ENCODE results near the gene VOPP1. TPM values are rescaled to one million over a fixed set of nuclear protein-coding genes. Genes with fewer than 3 reads are reported as not detected.
A peak's percentile ranks its signal among the peaks of the same experiment; 100 is the strongest.
"Not testable (repeated sequence)": the region's sequence is repeated elsewhere in the genome, so short reads cannot be mapped to it uniquely, and the experiment has no call there.

Gene VOPP1
- polyA plus RNA-seq, 1 experiment: 88.4 TPM

DNA sequence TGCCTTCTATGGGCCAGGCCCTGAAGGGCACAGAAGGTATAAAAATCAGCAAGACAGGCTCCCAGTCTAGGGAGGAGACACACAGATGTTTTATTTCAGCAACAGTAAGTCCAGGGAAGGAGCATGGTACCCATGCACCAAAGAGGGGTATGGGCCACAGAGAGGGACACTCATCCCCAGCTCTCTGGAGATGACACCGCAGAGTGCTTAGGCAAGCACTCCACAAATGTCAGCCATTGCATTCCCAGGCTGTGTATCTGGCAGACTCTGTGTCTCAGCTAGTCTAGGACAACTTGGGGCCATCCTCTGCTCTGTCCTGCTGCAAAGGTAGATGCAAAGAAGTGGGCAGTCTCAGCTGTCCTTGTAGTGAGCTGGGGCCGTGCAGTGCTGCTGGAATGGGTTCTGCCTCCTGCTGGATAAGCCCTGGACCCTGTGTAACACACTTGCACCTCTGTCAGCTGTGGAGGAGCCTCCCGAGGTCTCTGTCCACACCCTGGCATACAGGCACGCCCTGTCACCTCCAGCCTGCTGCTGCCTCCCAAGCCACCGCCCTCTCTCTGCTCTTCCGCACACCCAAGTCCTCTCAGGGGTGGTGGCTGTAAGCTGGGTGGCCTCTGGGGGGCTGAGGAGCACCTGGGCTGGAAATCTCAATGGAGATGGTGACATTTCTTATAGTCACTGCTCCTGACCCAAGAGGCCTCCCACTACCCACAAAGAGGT lies 57.6 kb downstream of the VOPP1 start:
- POLR2A ChIA-PET: no interaction called here
- Histone ChIP-seq H3K27me3 (ENCODE audit: control insufficient read depth, insufficient read depth, low read length) (no peaks in the 10 kb centered on the region), H3K4me3 (ENCODE audit: low read depth, low read length) (no peak overlapping the region), H3K27ac (ENCODE audit: low read depth, low read length) (no peak overlapping the region), H3K9me3 (ENCODE audit: control insufficient read depth, insufficient read depth, low read length) (no peaks in the 10 kb centered on the region)
- DNase-seq (ENCODE audit: low read depth, low spot score): no peak
- TF ChIP-seq, protein P1, sequence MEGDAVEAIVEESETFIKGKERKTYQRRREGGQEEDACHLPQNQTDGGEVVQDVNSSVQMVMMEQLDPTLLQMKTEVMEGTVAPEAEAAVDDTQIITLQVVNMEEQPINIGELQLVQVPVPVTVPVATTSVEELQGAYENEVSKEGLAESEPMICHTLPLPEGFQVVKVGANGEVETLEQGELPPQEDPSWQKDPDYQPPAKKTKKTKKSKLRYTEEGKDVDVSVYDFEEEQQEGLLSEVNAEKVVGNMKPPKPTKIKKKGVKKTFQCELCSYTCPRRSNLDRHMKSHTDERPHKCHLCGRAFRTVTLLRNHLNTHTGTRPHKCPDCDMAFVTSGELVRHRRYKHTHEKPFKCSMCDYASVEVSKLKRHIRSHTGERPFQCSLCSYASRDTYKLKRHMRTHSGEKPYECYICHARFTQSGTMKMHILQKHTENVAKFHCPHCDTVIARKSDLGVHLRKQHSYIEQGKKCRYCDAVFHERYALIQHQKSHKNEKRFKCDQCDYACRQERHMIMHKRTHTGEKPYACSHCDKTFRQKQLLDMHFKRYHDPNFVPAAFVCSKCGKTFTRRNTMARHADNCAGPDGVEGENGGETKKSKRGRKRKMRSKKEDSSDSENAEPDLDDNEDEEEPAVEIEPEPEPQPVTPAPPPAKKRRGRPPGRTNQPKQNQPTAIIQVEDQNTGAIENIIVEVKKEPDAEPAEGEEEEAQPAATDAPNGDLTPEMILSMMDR (IDR thresholded peaks at IDR 0.05; ENCODE audit: low read depth, low read length): no peak
- CTCF ChIA-PET: no interaction called here

DNA sequence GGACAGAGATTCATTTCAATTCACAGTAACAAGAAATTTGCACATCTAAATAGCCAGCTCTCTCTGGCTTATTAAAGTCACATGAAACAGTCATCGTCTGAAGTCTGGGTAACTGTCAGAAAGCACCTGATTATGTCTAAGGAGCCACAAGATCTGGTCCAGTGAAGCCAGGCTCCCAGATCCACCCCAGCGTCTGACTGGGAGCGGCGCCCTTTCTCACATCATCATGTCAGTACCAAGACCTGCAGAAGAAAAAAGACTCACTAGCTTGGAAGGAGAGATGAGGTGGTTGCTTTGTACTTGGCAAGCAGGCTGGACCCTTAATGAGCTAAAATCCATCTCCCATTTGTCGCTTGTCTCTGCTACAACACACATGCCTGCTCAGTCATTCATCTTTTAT lies 58.4 kb downstream of the VOPP1 start:
- Histone ChIP-seq H3K27ac (ENCODE audit: low read depth, low read length) (no peak overlapping the region), H3K27me3 (ENCODE audit: control insufficient read depth, insufficient read depth, low read length) (no peaks in the 10 kb centered on the region), H3K4me3 (ENCODE audit: low read depth, low read length) (no peak overlapping the region), H3K9me3 (ENCODE audit: control insufficient read depth, insufficient read depth, low read length) (no peaks in the 10 kb centered on the region)
- TF ChIP-seq, protein P1 (IDR thresholded peaks at IDR 0.05; ENCODE audit: low read depth, low read length): no peak
- DNase-seq (ENCODE audit: low read depth, low spot score): no peak
- ChIA-PET POLR2A (no interaction called here), CTCF (no interaction called here)

DNA sequence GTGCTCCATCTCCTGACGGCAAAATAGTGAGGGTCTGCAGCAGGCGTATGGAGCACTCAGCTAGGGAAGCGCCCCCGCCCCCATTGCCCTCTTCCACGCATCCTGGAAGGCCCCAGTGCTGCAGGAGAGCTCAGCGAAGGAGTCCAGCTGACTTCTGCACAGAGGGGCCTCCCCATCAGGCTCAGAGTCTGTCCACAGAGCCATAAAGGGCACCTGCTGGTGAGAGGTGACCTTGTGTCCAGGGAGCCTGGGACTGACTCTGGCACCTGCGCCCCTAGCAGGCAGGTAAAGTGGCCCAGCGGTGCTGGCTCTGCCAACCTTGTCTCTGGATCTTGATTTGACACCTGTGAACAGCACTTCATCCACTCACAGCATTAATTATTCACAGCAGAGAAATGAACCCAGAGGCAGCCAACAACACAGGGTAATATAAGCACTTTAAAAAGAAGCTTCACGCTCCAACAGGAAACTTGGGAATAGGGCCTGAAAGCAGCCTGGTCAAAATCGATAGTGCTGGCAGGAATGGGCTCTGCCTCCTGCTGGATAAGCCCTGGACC lies 59.6 kb downstream of the VOPP1 start:
- CTCF ChIA-PET: no interaction called here
- POLR2A ChIA-PET: no interaction called here
- H3K9me3 ChIP-seq (ENCODE audit: control insufficient read depth, insufficient read depth, low read length): no peaks in the 10 kb centered on the region

GRCh38 chr7:55510621-55511020 lies 61.7 kb downstream of the VOPP1 start:
- no peaks in the 10 kb centered on the region for H3K9me3 ChIP-seq (ENCODE audit: control insufficient read depth, insufficient read depth, low read length)
- peak overlapping the region; percentile 21 for H3K27ac ChIP-seq (ENCODE audit: low read depth, low read length)
- POLR2A ChIA-PET: no interaction called here
- CTCF ChIA-PET: interaction anchor here (0.9 kb wide), 1 partner anchor 13 kb away, joined by 4 read pairs; no protein-coding TSS in a partner anchor
- no peaks in the 10 kb centered on the region for H3K27me3 ChIP-seq (ENCODE audit: control insufficient read depth, insufficient read depth, low read length)
- no peak overlapping the region for H3K4me3 ChIP-seq (ENCODE audit: low read depth, low read length)
- DNase-seq (ENCODE audit: low read depth, low spot score): no peak
- TF ChIP-seq, protein P1 (IDR thresholded peaks at IDR 0.05; ENCODE audit: low read depth, low read length): no peak

More for the DNA sequence above, 59.6 kb downstream of the VOPP1 start:
- H3K27me3 ChIP-seq (ENCODE audit: control insufficient read depth, insufficient read depth, low read length): no peaks in the 10 kb centered on the region
- H3K4me3 ChIP-seq (ENCODE audit: low read depth, low read length): no peak overlapping the region
- TF ChIP-seq, protein P1 (IDR thresholded peaks at IDR 0.05; ENCODE audit: low read depth, low read length): no peak
- H3K27ac ChIP-seq (ENCODE audit: low read depth, low read length): no peak overlapping the region
- no peak for DNase-seq (ENCODE audit: low read depth, low spot score)

- DNase-seq (ENCODE audit: low read depth, low spot score); POLR2A ChIA-PET; H3K27me3 ChIP-seq (ENCODE audit: control insufficient read depth, insufficient read depth, low read length); H3K9me3 ChIP-seq (ENCODE audit: control insufficient read depth, insufficient read depth, low read length); H3K4me3 ChIP-seq (ENCODE audit: low read depth, low read length); H3K27ac ChIP-seq (ENCODE audit: low read depth, low read length): not testable (repeated sequence)
- CTCF ChIA-PET: interaction anchor here (0.9 kb wide), 1 partner anchor 13 kb away, joined by 4 read pairs; no protein-coding TSS in a partner anchor
These were observed 62.1 kb downstream of the VOPP1 start for GRCh38 chr7:55510206-55510605.
